ENCODE results near the gene RUNX1.

DNA sequence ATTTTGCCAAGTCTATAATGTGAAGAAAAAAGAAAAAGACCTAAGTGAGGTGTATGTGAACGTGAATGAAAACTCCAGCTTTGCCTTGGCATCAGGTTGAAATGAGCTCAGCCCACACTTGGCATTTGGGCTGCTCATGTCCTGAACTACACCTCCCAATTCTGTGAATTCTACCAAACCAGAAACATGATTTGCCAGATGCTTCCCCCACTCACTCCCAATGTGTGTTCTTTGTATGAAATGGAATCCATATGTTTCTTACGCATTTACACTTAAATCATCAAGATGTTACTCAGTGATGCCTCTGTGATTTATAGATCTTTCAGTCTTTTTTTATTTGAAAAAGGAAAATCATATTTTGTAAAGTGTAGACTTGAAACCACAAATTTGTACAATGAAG, 32.8 kb upstream of the RUNX1 start:
- TF ChIP-seq, protein P1, sequence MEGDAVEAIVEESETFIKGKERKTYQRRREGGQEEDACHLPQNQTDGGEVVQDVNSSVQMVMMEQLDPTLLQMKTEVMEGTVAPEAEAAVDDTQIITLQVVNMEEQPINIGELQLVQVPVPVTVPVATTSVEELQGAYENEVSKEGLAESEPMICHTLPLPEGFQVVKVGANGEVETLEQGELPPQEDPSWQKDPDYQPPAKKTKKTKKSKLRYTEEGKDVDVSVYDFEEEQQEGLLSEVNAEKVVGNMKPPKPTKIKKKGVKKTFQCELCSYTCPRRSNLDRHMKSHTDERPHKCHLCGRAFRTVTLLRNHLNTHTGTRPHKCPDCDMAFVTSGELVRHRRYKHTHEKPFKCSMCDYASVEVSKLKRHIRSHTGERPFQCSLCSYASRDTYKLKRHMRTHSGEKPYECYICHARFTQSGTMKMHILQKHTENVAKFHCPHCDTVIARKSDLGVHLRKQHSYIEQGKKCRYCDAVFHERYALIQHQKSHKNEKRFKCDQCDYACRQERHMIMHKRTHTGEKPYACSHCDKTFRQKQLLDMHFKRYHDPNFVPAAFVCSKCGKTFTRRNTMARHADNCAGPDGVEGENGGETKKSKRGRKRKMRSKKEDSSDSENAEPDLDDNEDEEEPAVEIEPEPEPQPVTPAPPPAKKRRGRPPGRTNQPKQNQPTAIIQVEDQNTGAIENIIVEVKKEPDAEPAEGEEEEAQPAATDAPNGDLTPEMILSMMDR (IDR thresholded peaks at IDR 0.05): no peak
- no peak for TF ChIP-seq ZFX (IDR thresholded peaks at IDR 0.05; ENCODE audit: borderline replicate concordance)

All from 22Rv1 (cell line).